ENCODE results near the gene ADAMTS20. TPM values are rescaled to one million over a fixed set of nuclear protein-coding genes. Genes with fewer than 3 reads are reported as not detected.
A peak's percentile ranks its signal among the peaks of the same experiment; 100 is the strongest.
"Not testable (repeated sequence)": the region's sequence is repeated elsewhere in the genome, so short reads cannot be mapped to it uniquely, and the experiment has no call there.

The ADAMTS20 gene
- total and polyA plus RNA-seq, 5 donors from 2014 or later = not detected

DNA sequence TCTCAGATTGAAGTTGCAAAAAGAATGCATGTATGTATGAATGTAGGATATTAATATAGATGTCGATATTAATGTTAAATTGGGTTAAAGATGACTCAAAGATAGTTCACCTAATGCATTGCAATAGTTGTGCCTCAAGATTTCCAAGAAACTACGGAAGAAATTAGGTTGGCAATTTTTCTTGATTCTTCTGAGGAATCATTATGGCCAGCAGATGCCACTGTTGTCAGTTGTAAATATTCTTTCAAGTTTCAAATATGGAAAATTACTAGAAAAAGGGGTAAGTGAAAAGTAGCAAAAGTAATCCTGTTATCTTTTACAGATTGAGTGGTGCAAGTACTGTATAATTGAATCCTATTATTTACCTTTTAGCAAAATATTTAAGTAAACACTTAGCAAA, 202.1 kb downstream of the ADAMTS20 start:
- DNase-seq = no peak
- Histone ChIP-seq H3K27me3 (ENCODE audit: control insufficient read depth, insufficient read depth, low read length) (no peaks in the 10 kb centered on the region), H3K4me3 (ENCODE audit: low read depth, low read length) (no peak overlapping the region), H3K9me3 (ENCODE audit: control insufficient read depth in 2 of 2, low read length in 2 of 2) (peaks cover 0 to 4% of the 10 kb centered on the region in 2 experiments), H3K36me3 (ENCODE audit: control insufficient read depth, insufficient read depth, low read length) (no peaks in the 10 kb centered on the region), H3K27ac (ENCODE audit: insufficient read depth, low read length, poor library complexity, severe bottlenecking) (no peak overlapping the region), H3K4me1 (ENCODE audit: control insufficient read depth, insufficient read depth, low read length, poor library complexity, severe bottlenecking) (no peaks in the 10 kb centered on the region)
- peaks cover 6% of the 10 kb centered on the region for H3K27me3 Mint-ChIP-seq
- H3K4me1 Mint-ChIP-seq = peaks cover 0 to 2% (median 0%) of the 10 kb centered on the region in 4 donors
- H3K36me3 Mint-ChIP-seq = no peaks in the 10 kb centered on the region
- H3K9me3 Mint-ChIP-seq = peaks cover 0 to 8% (median 0%) of the 10 kb centered on the region in 7 donors
- H3K27ac Mint-ChIP-seq = no peak overlapping the region
- H3K4me3 Mint-ChIP-seq = no peak overlapping the region
- ATAC-seq (ENCODE audit: low read depth in 2 of 2) = no peak

GRCh38 chr12:43348221-43348620, 203.8 kb downstream of the ADAMTS20 start:
- peaks cover 0 to 2% (median 0%) of the 10 kb centered on the region in 4 donors for H3K4me1 Mint-ChIP-seq
- DNase-seq (no peak), ATAC-seq (ENCODE audit: low read depth in 2 of 2) (no peak)
- H3K9me3 Mint-ChIP-seq = peaks cover 0 to 10% (median 4%) of the 10 kb centered on the region in 7 donors
- H3K4me3 Mint-ChIP-seq = no peak overlapping the region
- no peaks in the 10 kb centered on the region for H3K4me1 ChIP-seq (ENCODE audit: control insufficient read depth, insufficient read depth, low read length, poor library complexity, severe bottlenecking)
- H3K27ac ChIP-seq (ENCODE audit: insufficient read depth, low read length, poor library complexity, severe bottlenecking) = no peak overlapping the region
- peaks cover 0 to 4% of the 10 kb centered on the region in 2 experiments for H3K9me3 ChIP-seq (ENCODE audit: control insufficient read depth in 2 of 2, low read length in 2 of 2)
- no peak overlapping the region for H3K27ac Mint-ChIP-seq
- H3K36me3 Mint-ChIP-seq = no peaks in the 10 kb centered on the region
- H3K4me3 ChIP-seq (ENCODE audit: low read depth, low read length) = no peak overlapping the region
- H3K27me3 ChIP-seq (ENCODE audit: control insufficient read depth, insufficient read depth, low read length) = no peaks in the 10 kb centered on the region
- H3K36me3 ChIP-seq (ENCODE audit: control insufficient read depth, insufficient read depth, low read length) = no peaks in the 10 kb centered on the region
- peaks cover 6% of the 10 kb centered on the region for H3K27me3 Mint-ChIP-seq

DNA sequence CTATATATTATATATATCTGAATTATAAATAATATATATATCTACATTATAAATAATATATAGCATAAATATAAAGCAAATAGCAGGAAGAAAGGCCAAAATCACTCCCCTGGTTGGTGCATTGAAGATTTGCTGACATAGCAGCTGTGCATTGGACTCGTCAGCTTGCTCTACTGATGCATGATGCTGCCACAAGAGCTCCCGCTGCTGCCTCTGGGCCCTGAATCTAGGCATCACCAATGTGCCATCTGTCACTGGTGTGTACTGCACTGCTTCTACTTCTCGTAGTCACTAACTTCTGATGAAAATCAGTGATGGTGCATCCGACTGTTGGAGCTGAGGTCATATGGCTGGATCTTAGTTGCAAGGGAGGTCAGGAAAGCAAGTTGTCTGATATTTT, 205.0 kb downstream of the ADAMTS20 start:
- H3K27ac Mint-ChIP-seq = no peak overlapping the region
- no peaks in the 10 kb centered on the region for H3K36me3 Mint-ChIP-seq
- peaks cover 0 to 2% (median 0%) of the 10 kb centered on the region in 4 donors for H3K4me1 Mint-ChIP-seq
- no peaks in the 10 kb centered on the region for H3K27me3 ChIP-seq (ENCODE audit: control insufficient read depth, insufficient read depth, low read length)
- H3K36me3 ChIP-seq (ENCODE audit: control insufficient read depth, insufficient read depth, low read length) = no peaks in the 10 kb centered on the region
- no peak overlapping the region for H3K4me3 Mint-ChIP-seq
- no peaks in the 10 kb centered on the region for H3K4me1 ChIP-seq (ENCODE audit: control insufficient read depth, insufficient read depth, low read length, poor library complexity, severe bottlenecking)
- peaks cover 0 to 13% (median 6%) of the 10 kb centered on the region in 7 donors for H3K9me3 Mint-ChIP-seq
- no peak overlapping the region for H3K27ac ChIP-seq (ENCODE audit: insufficient read depth, low read length, poor library complexity, severe bottlenecking)
- peaks cover 6% of the 10 kb centered on the region for H3K27me3 Mint-ChIP-seq
- ATAC-seq (ENCODE audit: low read depth in 2 of 2) (no peak), DNase-seq (no peak)
- H3K4me3 ChIP-seq (ENCODE audit: low read depth, low read length) = no peak overlapping the region
- H3K9me3 ChIP-seq (ENCODE audit: control insufficient read depth in 2 of 2, low read length in 2 of 2) = peaks cover 0 to 4% of the 10 kb centered on the region in 2 experiments

GRCh38 chr12:43345023-43345422, 207.0 kb downstream of the ADAMTS20 start:
- no peaks in the 10 kb centered on the region for H3K27me3 Mint-ChIP-seq
- Histone ChIP-seq H3K4me1 (ENCODE audit: control insufficient read depth, insufficient read depth, low read length, poor library complexity, severe bottlenecking) (no peaks in the 10 kb centered on the region), H3K36me3 (ENCODE audit: control insufficient read depth, insufficient read depth, low read length) (no peaks in the 10 kb centered on the region), H3K4me3 (ENCODE audit: low read depth, low read length) (no peak overlapping the region), H3K27me3 (ENCODE audit: control insufficient read depth, insufficient read depth, low read length) (no peaks in the 10 kb centered on the region), H3K27ac (ENCODE audit: insufficient read depth, low read length, poor library complexity, severe bottlenecking) (no peak overlapping the region), H3K9me3 (ENCODE audit: control insufficient read depth in 2 of 2, low read length in 2 of 2) (peaks cover 0 to 4% of the 10 kb centered on the region in 2 experiments)
- peaks cover 0 to 2% (median 0%) of the 10 kb centered on the region in 4 donors for H3K4me1 Mint-ChIP-seq
- ATAC-seq (ENCODE audit: low read depth in 2 of 2) (no peak), DNase-seq (no peak)
- no peak overlapping the region for H3K27ac Mint-ChIP-seq
- no peak overlapping the region for H3K4me3 Mint-ChIP-seq
- H3K36me3 Mint-ChIP-seq = no peaks in the 10 kb centered on the region
- peaks cover 0 to 13% (median 6%) of the 10 kb centered on the region in 7 donors for H3K9me3 Mint-ChIP-seq

DNA sequence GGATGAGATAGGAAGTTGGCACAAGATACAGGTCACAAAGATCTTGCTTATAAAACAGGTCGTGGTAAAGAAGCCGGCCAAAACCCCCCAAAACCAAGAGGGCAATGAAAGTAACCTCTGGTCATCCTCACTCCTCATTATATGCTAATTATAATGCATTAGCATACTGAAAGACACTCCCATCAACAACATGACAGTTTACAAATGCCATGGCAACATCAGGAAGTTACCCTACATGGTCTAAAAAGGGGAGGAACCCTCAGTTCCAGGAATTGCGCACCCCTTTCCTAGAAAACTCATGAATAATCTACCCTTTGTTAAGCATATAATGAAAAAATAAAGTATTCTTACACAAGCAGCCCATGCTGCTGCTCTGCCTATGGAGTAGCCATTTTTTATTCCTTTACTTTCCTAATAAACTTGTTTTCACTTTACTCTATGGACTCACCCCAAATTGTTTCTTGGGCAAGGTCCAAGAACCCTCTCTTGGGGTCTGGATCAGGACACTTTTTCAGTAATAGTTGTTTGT, 210.2 kb downstream of the ADAMTS20 start:
- H3K36me3 Mint-ChIP-seq; H3K9me3 ChIP-seq (ENCODE audit: control insufficient read depth in 2 of 2, low read length in 2 of 2); H3K4me3 Mint-ChIP-seq; H3K36me3 ChIP-seq (ENCODE audit: control insufficient read depth, insufficient read depth, low read length); H3K4me1 ChIP-seq (ENCODE audit: control insufficient read depth, insufficient read depth, low read length, poor library complexity, severe bottlenecking); H3K27ac Mint-ChIP-seq; H3K27me3 ChIP-seq (ENCODE audit: control insufficient read depth, insufficient read depth, low read length); H3K4me3 ChIP-seq (ENCODE audit: low read depth, low read length); H3K4me1 Mint-ChIP-seq; H3K27ac ChIP-seq (ENCODE audit: insufficient read depth, low read length, poor library complexity, severe bottlenecking); DNase-seq; H3K27me3 Mint-ChIP-seq; ATAC-seq (ENCODE audit: low read depth in 2 of 2): not testable (repeated sequence)
- peaks cover 0 to 13% (median 6%) of the 10 kb centered on the region in 7 donors for H3K9me3 Mint-ChIP-seq

DNA sequence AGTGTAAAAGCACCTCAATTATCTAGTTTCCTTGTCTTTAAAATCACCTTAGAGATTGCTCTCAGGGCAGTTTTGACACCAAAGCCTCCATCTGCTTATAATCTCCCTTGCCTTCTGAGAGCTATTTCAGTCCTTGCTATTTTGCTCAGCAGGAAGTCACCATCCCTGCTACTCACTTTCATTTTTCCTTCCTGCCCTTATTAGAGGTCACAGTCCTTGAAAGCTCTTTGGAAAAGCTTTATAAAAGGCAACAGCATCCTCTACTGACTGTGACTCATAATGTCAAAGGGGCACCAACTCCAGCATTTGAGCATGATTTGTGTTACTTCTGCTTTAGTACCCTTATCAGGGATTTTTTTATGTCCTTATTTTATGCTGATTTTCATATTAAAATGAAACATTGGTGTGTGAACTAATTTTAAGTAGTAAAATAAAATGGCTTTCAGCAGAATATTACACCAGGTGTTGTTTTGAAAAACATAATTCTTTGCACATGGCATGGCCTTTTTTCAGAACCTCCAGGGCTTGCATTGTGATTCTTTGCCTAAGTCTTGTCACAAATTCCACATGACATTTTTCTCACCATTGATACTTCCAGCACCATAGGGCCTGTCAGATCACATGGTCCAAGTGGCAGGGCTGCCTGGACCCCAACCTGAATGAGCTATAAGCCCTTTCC, 213.0 kb downstream of the ADAMTS20 start:
- no peaks in the 10 kb centered on the region for H3K27me3 ChIP-seq (ENCODE audit: control insufficient read depth, insufficient read depth, low read length)
- H3K27ac Mint-ChIP-seq = peak overlapping the region in 1 of 3 donors; percentile 23
- H3K9me3 Mint-ChIP-seq = peaks cover 0 to 6% (median 4%) of the 10 kb centered on the region in 7 donors
- H3K4me3 ChIP-seq (ENCODE audit: low read depth, low read length) = no peak overlapping the region
- H3K4me3 Mint-ChIP-seq = no peak overlapping the region
- no peak overlapping the region for H3K27ac ChIP-seq (ENCODE audit: insufficient read depth, low read length, poor library complexity, severe bottlenecking)
- H3K36me3 Mint-ChIP-seq = no peaks in the 10 kb centered on the region
- no peaks in the 10 kb centered on the region for H3K4me1 ChIP-seq (ENCODE audit: control insufficient read depth, insufficient read depth, low read length, poor library complexity, severe bottlenecking)
- no peaks in the 10 kb centered on the region for H3K4me1 Mint-ChIP-seq
- H3K27me3 Mint-ChIP-seq = peaks cover 5% of the 10 kb centered on the region
- DNase-seq (no peak), ATAC-seq (ENCODE audit: low read depth in 2 of 2) (no peak)
- no peaks in the 10 kb centered on the region for H3K9me3 ChIP-seq (ENCODE audit: control insufficient read depth in 2 of 2, low read length in 2 of 2)
- H3K36me3 ChIP-seq (ENCODE audit: control insufficient read depth, insufficient read depth, low read length) = no peaks in the 10 kb centered on the region

GRCh38 chr12:43337571-43338444, 214.2 kb downstream of the ADAMTS20 start:
- H3K9me3 ChIP-seq (ENCODE audit: control insufficient read depth in 2 of 2, low read length in 2 of 2) = no peaks in the 10 kb centered on the region
- ATAC-seq (ENCODE audit: low read depth in 2 of 2) = no peak
- Mint-ChIP-seq H3K4me3 (no peak overlapping the region), H3K36me3 (no peaks in the 10 kb centered on the region), H3K4me1 (no peaks in the 10 kb centered on the region), H3K27me3 (peaks cover 5% of the 10 kb centered on the region), H3K9me3 (peaks cover 0 to 2% (median 0%) of the 10 kb centered on the region in 7 donors), H3K27ac (no peak overlapping the region)
- H3K36me3 ChIP-seq (ENCODE audit: control insufficient read depth, insufficient read depth, low read length) = no peaks in the 10 kb centered on the region
- H3K4me1 ChIP-seq (ENCODE audit: control insufficient read depth, insufficient read depth, low read length, poor library complexity, severe bottlenecking) = no peaks in the 10 kb centered on the region
- H3K4me3 ChIP-seq (ENCODE audit: low read depth, low read length) = no peak overlapping the region
- H3K27ac ChIP-seq (ENCODE audit: insufficient read depth, low read length, poor library complexity, severe bottlenecking) = no peak overlapping the region
- H3K27me3 ChIP-seq (ENCODE audit: control insufficient read depth, insufficient read depth, low read length) = no peaks in the 10 kb centered on the region
- no peak for DNase-seq
